Measurements from ENCODE around the gene CLEC2D.

DNA sequence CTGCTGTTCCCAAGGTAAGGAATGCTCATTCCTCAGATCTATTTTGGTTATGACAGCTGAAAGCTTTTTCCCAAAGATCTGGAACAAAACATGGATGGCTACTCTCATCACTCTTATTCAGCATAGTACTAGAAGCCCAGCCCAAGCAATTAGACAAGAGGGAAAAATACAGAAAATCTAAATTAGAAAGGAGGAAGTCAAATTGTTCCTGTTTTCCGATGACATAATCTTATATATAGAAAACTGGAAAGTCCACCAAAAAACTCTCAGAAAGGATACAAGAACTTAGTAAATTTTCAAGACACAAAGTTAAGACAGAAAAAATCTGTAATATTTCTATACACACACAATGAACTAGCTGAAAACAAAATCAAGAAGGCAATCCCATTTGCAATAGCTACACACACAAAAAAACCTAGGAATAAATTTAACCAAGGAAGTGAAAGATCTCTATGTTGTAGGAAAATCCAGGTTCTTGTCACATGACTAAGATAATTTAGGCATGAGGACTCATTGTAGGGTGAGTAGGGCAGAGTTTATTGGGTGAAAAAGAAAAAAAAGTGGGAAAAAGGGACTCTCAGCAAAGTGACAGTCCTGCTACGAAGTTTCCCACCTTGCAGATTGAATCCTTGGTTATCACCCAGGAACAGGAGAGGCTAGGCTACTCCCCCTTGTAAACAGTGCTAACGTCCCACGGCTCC, 33.2 kb upstream of the CLEC2D start:
- no peak for TF ChIP-seq EZH2 (IDR thresholded peaks at IDR 0.05)
- TF ChIP-seq, protein P1, sequence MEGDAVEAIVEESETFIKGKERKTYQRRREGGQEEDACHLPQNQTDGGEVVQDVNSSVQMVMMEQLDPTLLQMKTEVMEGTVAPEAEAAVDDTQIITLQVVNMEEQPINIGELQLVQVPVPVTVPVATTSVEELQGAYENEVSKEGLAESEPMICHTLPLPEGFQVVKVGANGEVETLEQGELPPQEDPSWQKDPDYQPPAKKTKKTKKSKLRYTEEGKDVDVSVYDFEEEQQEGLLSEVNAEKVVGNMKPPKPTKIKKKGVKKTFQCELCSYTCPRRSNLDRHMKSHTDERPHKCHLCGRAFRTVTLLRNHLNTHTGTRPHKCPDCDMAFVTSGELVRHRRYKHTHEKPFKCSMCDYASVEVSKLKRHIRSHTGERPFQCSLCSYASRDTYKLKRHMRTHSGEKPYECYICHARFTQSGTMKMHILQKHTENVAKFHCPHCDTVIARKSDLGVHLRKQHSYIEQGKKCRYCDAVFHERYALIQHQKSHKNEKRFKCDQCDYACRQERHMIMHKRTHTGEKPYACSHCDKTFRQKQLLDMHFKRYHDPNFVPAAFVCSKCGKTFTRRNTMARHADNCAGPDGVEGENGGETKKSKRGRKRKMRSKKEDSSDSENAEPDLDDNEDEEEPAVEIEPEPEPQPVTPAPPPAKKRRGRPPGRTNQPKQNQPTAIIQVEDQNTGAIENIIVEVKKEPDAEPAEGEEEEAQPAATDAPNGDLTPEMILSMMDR (IDR thresholded peaks at IDR 0.05) = no peak

Data from neural progenitor cell (in vitro differentiated cells).